Measurements from ENCODE around the gene PBXIP1. TPM values are rescaled to one million over a fixed set of nuclear protein-coding genes. Genes with fewer than 3 reads are reported as not detected.

The PBXIP1 gene, protein sequence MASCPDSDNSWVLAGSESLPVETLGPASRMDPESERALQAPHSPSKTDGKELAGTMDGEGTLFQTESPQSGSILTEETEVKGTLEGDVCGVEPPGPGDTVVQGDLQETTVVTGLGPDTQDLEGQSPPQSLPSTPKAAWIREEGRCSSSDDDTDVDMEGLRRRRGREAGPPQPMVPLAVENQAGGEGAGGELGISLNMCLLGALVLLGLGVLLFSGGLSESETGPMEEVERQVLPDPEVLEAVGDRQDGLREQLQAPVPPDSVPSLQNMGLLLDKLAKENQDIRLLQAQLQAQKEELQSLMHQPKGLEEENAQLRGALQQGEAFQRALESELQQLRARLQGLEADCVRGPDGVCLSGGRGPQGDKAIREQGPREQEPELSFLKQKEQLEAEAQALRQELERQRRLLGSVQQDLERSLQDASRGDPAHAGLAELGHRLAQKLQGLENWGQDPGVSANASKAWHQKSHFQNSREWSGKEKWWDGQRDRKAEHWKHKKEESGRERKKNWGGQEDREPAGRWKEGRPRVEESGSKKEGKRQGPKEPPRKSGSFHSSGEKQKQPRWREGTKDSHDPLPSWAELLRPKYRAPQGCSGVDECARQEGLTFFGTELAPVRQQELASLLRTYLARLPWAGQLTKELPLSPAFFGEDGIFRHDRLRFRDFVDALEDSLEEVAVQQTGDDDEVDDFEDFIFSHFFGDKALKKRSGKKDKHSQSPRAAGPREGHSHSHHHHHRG
- polyA plus RNA-seq (2011; rRNA removed): 65.6 and 83.1 TPM in 2 replicates
- 15.1 and 25.8 TPM in 2 replicates for polyA minus RNA-seq (2011; rRNA and poly(A)+ RNA removed)

GRCh38 chr1:154955718-154956543 lies at the start of gene PBXIP1:
TSS of gene PBXIP1 (minus strand) at chr1:154956099. CDS start at chr1:154953721, 2,378 bp downstream.
- peaks cover 6% of the 10 kb centered on the region for H3K36me3 ChIP-seq (ENCODE audit: control insufficient read depth, insufficient read depth, low read length)
- ChIA-PET POLR2A (interaction anchor here (0.9 kb wide), 1 partner anchor 12 kb away, joined by 4 read pairs; no protein-coding TSS in a partner anchor), CTCF (interaction anchor here (0.7 to 5.8 kb wide), 21 partner anchors 7 to 621 kb away, joined by 3 to 36 read pairs (median 5); partner anchors contain the start of genes ADAM15, EFNA4, FLAD1 and LENEP)
- DNase-seq (ENCODE audit: low read depth): peak; percentile 80
- no peaks in the 10 kb centered on the region for H3K27me3 ChIP-seq (ENCODE audit: control insufficient read depth, insufficient read depth, low read length)
- H3K4me3 ChIP-seq (ENCODE audit: low read depth, low read length): peak within 1 kb of the TSS; percentile 52
- TF ChIP-seq, protein P1, sequence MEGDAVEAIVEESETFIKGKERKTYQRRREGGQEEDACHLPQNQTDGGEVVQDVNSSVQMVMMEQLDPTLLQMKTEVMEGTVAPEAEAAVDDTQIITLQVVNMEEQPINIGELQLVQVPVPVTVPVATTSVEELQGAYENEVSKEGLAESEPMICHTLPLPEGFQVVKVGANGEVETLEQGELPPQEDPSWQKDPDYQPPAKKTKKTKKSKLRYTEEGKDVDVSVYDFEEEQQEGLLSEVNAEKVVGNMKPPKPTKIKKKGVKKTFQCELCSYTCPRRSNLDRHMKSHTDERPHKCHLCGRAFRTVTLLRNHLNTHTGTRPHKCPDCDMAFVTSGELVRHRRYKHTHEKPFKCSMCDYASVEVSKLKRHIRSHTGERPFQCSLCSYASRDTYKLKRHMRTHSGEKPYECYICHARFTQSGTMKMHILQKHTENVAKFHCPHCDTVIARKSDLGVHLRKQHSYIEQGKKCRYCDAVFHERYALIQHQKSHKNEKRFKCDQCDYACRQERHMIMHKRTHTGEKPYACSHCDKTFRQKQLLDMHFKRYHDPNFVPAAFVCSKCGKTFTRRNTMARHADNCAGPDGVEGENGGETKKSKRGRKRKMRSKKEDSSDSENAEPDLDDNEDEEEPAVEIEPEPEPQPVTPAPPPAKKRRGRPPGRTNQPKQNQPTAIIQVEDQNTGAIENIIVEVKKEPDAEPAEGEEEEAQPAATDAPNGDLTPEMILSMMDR (IDR thresholded peaks at IDR 0.05; ENCODE audit: insufficient read depth, low read depth, low read length): peak; percentile 47

DNA sequence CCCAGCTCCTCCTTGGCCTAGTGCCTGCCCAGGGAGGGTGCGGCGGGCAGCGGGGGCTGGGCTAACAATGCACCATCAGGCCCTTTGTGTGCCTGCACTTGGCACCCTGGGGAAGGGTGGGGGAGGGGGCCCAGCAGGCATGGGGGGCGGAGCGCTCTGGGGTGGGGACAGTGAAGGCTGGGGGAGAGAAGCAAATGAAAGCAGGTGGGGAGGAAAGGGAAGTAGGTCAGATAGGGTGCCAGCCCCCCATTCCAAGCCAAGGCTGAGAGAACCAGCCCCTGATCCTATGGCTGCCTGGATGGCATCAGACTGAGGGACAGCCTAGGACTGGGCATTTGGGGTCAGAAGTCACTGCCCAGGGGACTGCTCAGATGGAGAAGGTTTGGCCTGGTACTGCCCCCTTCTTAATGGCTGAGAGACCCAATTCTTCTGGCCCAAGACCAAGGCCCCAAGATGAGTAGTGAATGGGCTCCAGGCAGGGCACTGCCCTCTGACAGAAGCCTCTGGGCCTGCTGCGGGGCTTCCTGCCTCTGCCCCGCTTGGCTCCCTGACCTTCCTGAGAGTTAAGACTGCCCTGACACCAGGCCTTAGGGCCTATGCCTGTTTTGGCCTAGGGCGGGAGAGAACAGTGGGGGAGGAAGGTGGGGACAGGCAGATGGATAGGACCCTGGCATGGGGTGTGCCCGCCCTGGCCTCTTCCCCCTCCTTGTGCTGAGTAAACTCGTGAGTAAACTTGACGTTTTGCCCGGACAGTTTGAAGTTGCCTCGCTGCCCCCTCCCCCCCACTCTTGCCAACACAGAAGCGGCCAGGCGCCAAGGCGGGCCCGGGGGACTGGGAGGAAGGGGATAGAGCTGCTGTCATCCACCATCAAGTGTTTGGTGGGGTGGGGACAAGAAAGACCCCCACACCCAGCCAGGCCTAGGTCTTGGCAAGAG lies 49.4 kb upstream of the PBXIP1 start:
- POLR2A ChIA-PET: no interaction called here
- no peak for DNase-seq (ENCODE audit: low read depth)
- CTCF ChIA-PET: interaction anchor here (1.4 to 8.3 kb wide), 2 partner anchors 12 to 80 kb away, joined by 4 to 74 read pairs; no protein-coding TSS in a partner anchor

GRCh38 chr1:155004352-155005075 lies 48.6 kb upstream of the PBXIP1 start:
- ChIA-PET CTCF (interaction anchor here (1.4 to 8.3 kb wide), 3 partner anchors 13 to 81 kb away, joined by 4 to 74 read pairs (median 4); no protein-coding TSS in a partner anchor), POLR2A (no interaction called here)
- TF ChIP-seq, protein P1 (IDR thresholded peaks at IDR 0.05; ENCODE audit: insufficient read depth, low read depth, low read length): no peak
- Histone ChIP-seq H3K4me3 (ENCODE audit: low read depth, low read length) (peak overlapping the region; percentile 94), H3K36me3 (ENCODE audit: control insufficient read depth, insufficient read depth, low read length) (peaks cover 2% of the 10 kb centered on the region), H3K27me3 (ENCODE audit: control insufficient read depth, insufficient read depth, low read length) (no peaks in the 10 kb centered on the region)
- no peak for DNase-seq (ENCODE audit: low read depth)

More for the DNA sequence above, 49.4 kb upstream of the PBXIP1 start:
- H3K36me3 ChIP-seq (ENCODE audit: control insufficient read depth, insufficient read depth, low read length): peaks cover 2% of the 10 kb centered on the region
- TF ChIP-seq, protein P1 (IDR thresholded peaks at IDR 0.05; ENCODE audit: insufficient read depth, low read depth, low read length): no peak
- H3K27me3 ChIP-seq (ENCODE audit: control insufficient read depth, insufficient read depth, low read length): no peaks in the 10 kb centered on the region
- no peak overlapping the region for H3K4me3 ChIP-seq (ENCODE audit: low read depth, low read length)

- Histone ChIP-seq H3K4me3 (ENCODE audit: low read depth, low read length) (peak overlapping the region; percentile 94), H3K36me3 (ENCODE audit: control insufficient read depth, insufficient read depth, low read length) (peaks cover 2% of the 10 kb centered on the region), H3K27me3 (ENCODE audit: control insufficient read depth, insufficient read depth, low read length) (no peaks in the 10 kb centered on the region)
- CTCF ChIA-PET: interaction anchor here (1.2 to 8.3 kb wide), 3 partner anchors 13 to 46 kb away, joined by 3 to 74 read pairs (median 4); no protein-coding TSS in a partner anchor
- TF ChIP-seq, protein P1 (IDR thresholded peaks at IDR 0.05; ENCODE audit: insufficient read depth, low read depth, low read length): no peak
- POLR2A ChIA-PET: no interaction called here
- DNase-seq (ENCODE audit: low read depth): no peak
Measured at GRCh38 chr1:155003766-155004351, 48.0 kb upstream of the PBXIP1 start.

Measured in BJ (cell line).